Glutamatergic neuron (in vitro differentiated cells): ENCODE results near the gene IL18RAP. TPM values are rescaled to one million over a fixed set of nuclear protein-coding genes. Genes with fewer than 3 reads are reported as not detected.

Experiments
- DNase-seq: peaks from one replicate; pipeline ENCODE4 v3.0.0; 2022
- H3K27ac Mint-ChIP-seq: one replicate; pipeline ENCODE4 v1.8.0; 2020; ENCODE audit warnings: mild to moderate bottlenecking, mixed read lengths, inconsistent platforms; ENCODE audit not compliant: unreplicated experiment
- H3K27me3 Mint-ChIP-seq: one replicate; pipeline ENCODE4 v1.8.0; 2020; ENCODE audit warnings: mild to moderate bottlenecking, moderate library complexity, mixed read lengths, inconsistent platforms; ENCODE audit not compliant: unreplicated experiment
- H3K36me3 Mint-ChIP-seq: one replicate; pipeline ENCODE4 v1.8.0; 2020; ENCODE audit warnings: mild to moderate bottlenecking, mixed read lengths, inconsistent platforms; ENCODE audit not compliant: unreplicated experiment
- H3K4me1 Mint-ChIP-seq: one replicate; pipeline ENCODE4 v1.8.0; 2020; ENCODE audit warnings: mild to moderate bottlenecking, low read depth, mixed read lengths, inconsistent platforms; ENCODE audit not compliant: unreplicated experiment
- H3K4me3 Mint-ChIP-seq: one replicate; pipeline ENCODE4 v1.8.0; 2020; ENCODE audit warnings: mild to moderate bottlenecking, mixed read lengths, inconsistent platforms; ENCODE audit not compliant: unreplicated experiment
- H3K9me3 Mint-ChIP-seq: one replicate; pipeline ENCODE4 v1.8.0; 2020; ENCODE audit warnings: mild to moderate bottlenecking, moderate library complexity, mixed read lengths, inconsistent platforms; ENCODE audit not compliant: unreplicated experiment
- CTCF ChIP-seq: fragments of 200-600 bp; sonication (generic); IDR thresholded peaks from one replicate; pipeline ENCODE4 v1.5.0; 2021; ENCODE audit not compliant: partially characterized antibody, unreplicated experiment
- total RNA-seq: library from RNA; stranded (reverse); fragmentation: NEBNext Ultra II Directional; extraction: Animal tissue kit (Norgen Biotek cat#: 25700); gene quantifications from one replicate; pipeline ENCODE4 v1.2.1, GENCODE V29; 2021; ENCODE audit not compliant: unreplicated experiment

IL18RAP gene
- total RNA-seq, 1 donor from 2014 or later, result not detected

GRCh38 chr2:102396012-102396411 is 26.9 kb upstream of the IL18RAP start:
- Mint-ChIP-seq H3K27me3 (no peaks in the 10 kb centered on the region), H3K4me3 (no peak overlapping the region), H3K9me3 (no peaks in the 10 kb centered on the region), H3K4me1 (no peaks in the 10 kb centered on the region), H3K27ac (no peak overlapping the region), H3K36me3 (no peaks in the 10 kb centered on the region)
- no peak for TF ChIP-seq CTCF
- no peak for DNase-seq

GRCh38 chr2:102397209-102397608 is 25.8 kb upstream of the IL18RAP start:
- H3K36me3 Mint-ChIP-seq, result no peaks in the 10 kb centered on the region
- no peak overlapping the region for H3K4me3 Mint-ChIP-seq
- no peak for DNase-seq
- no peaks in the 10 kb centered on the region for H3K4me1 Mint-ChIP-seq
- no peak for TF ChIP-seq CTCF
- H3K27ac Mint-ChIP-seq, result no peak overlapping the region
- no peaks in the 10 kb centered on the region for H3K9me3 Mint-ChIP-seq
- no peaks in the 10 kb centered on the region for H3K27me3 Mint-ChIP-seq

- DNase-seq, result no peak
- Mint-ChIP-seq H3K9me3 (no peaks in the 10 kb centered on the region), H3K4me1 (no peaks in the 10 kb centered on the region), H3K36me3 (no peaks in the 10 kb centered on the region), H3K27me3 (no peaks in the 10 kb centered on the region), H3K4me3 (no peak overlapping the region), H3K27ac (no peak overlapping the region)
- no peak for TF ChIP-seq CTCF
These were observed 23.3 kb upstream of the IL18RAP start for GRCh38 chr2:102399499-102400141.

- H3K9me3 Mint-ChIP-seq, result no peaks in the 10 kb centered on the region
- no peaks in the 10 kb centered on the region for H3K4me1 Mint-ChIP-seq
- no peaks in the 10 kb centered on the region for H3K27me3 Mint-ChIP-seq
- no peak for TF ChIP-seq CTCF
- H3K36me3 Mint-ChIP-seq, result no peaks in the 10 kb centered on the region
- no peak overlapping the region for H3K4me3 Mint-ChIP-seq
- DNase-seq, result no peak
- no peak overlapping the region for H3K27ac Mint-ChIP-seq
These were observed 21.5 kb upstream of the IL18RAP start for GRCh38 chr2:102401456-102401855.

- DNase-seq, result no peak
- H3K36me3 Mint-ChIP-seq, result no peaks in the 10 kb centered on the region
- no peak overlapping the region for H3K4me3 Mint-ChIP-seq
- no peaks in the 10 kb centered on the region for H3K9me3 Mint-ChIP-seq
- H3K27me3 Mint-ChIP-seq, result no peaks in the 10 kb centered on the region
- TF ChIP-seq CTCF, result no peak
- no peak overlapping the region for H3K27ac Mint-ChIP-seq
- H3K4me1 Mint-ChIP-seq, result no peaks in the 10 kb centered on the region
These were observed 21.1 kb upstream of the IL18RAP start for GRCh38 chr2:102401865-102402264.
